Breast epithelium (tissue), 4 donors: ENCODE data around the gene IREB2. TPM values are rescaled to one million over a fixed set of nuclear protein-coding genes. Genes with fewer than 3 reads are reported as not detected.

ENCODE experiments used
- DNase-seq, 2 donors: peaks; one replicate each; pipeline ENCODE4 v3.0.0-alpha.2; 2019; ENCODE audit warnings: low spot score in 2 of 2
- H3K27ac ChIP-seq, 2 donors: fragments of 200-600 bp; sonication (generic) in 1 of 2; one replicate each; pipeline ENCODE4 v1.5.1; 2016 to 2019; ENCODE audit warnings: mild to moderate bottlenecking in 1 of 2
- H3K27me3 ChIP-seq, 2 donors: fragments of 200-600 bp; sonication (generic) in 1 of 2; one replicate each; pipeline versions ENCODE4 v1.5.1 to v1.6.0; 2017 to 2019; ENCODE audit warnings: control low read depth in 1 of 2, mild to moderate bottlenecking in 1 of 2
- H3K36me3 ChIP-seq: fragments of 200-600 bp; one replicate; pipeline ENCODE4 v1.5.1; 2019
- H3K4me1 ChIP-seq, 2 donors: fragments of 200-600 bp; sonication (generic); one replicate each; pipeline ENCODE4 v1.5.1; 2016 to 2019; ENCODE audit warnings: control low read depth in 1 of 2
- H3K4me3 ChIP-seq, 3 donors: fragments of 200-600 bp; sonication (generic); 1 replicate in 2 of 3; 2 replicates in 1 of 3; pipeline ENCODE4 v1.5.1; 2016 to 2019; ENCODE audit warnings: mild to moderate bottlenecking in 3 of 3, moderate library complexity in 2 of 3
- H3K9me3 ChIP-seq, 2 donors: fragments of 200-600 bp; sonication (generic) in 1 of 2; one replicate each; pipeline ENCODE4 v1.5.1; 2016 to 2019; ENCODE audit warnings: control low read depth in 1 of 2
- CTCF ChIP-seq, 3 donors: fragments of 450-650 bp; IDR thresholded peaks; one replicate each; pipeline ENCODE4 v1.5.1; 2016 to 2017; ENCODE audit warnings: antibody characterized with exemption in 3 of 3, mild to moderate bottlenecking in 3 of 3, moderate library complexity in 3 of 3
- POLR2A ChIP-seq: fragments of 450-650 bp; IDR thresholded peaks from one replicate; pipeline ENCODE4 v1.6.1; 2016; ENCODE audit warnings: antibody characterized with exemption, mild to moderate bottlenecking, moderate library complexity
- POLR2AphosphoS5 ChIP-seq, 3 donors: sonication (generic); formaldehyde crosslinking; IDR thresholded peaks; one replicate each; pipeline ENCODE4 v1.6.1; 2017; ENCODE audit warnings: antibody characterized with exemption in 3 of 3
- intact Hi-C: fragments of 100-400 bp; cut with DNase I; formaldehyde crosslinking; loops from one replicate; pipeline ENCODE4 v1.15.1; 2023; ENCODE audit warnings: low total_unique reads
- total RNA-seq, 3 donors: library from RNA; depleted of rRNA; stranded (reverse); fragments of >200 nt; gene quantifications; one replicate each; pipeline ENCODE4 v1.1.0, GENCODE V29; 2016

IREB2 gene
- total RNA-seq, 3 donors from 2014 or later = 45.8 to 52.2 (median 49.5) TPM

GRCh38 chr15:78448441-78449219 is 10.6 kb downstream of the IREB2 start:
- peaks cover 0 to 4% of the 10 kb centered on the region in 2 donors for H3K4me1 ChIP-seq
- H3K27ac ChIP-seq = peak overlapping the region; percentile 4 to 10
- no peak overlapping the region for H3K4me3 ChIP-seq
- intact Hi-C loops = no loop called here
- DNase-seq = no peak
- H3K36me3 ChIP-seq = no peaks in the 10 kb centered on the region
- no peaks in the 10 kb centered on the region for H3K27me3 ChIP-seq
- H3K9me3 ChIP-seq = no peaks in the 10 kb centered on the region
- TF ChIP-seq POLR2A (no peak), POLR2AphosphoS5 (IDR thresholded peaks at IDR 0.05) (no peak), CTCF (IDR thresholded peaks at IDR 0.05) (no peak)

- Histone ChIP-seq H3K27ac (no peak overlapping the region), H3K4me3 (no peak overlapping the region), H3K27me3 (no peaks in the 10 kb centered on the region), H3K4me1 (peaks cover 0 to 4% of the 10 kb centered on the region in 2 donors), H3K36me3 (no peaks in the 10 kb centered on the region), H3K9me3 (no peaks in the 10 kb centered on the region)
- intact Hi-C loops = no loop called here
- no peak for DNase-seq
- no peak for TF ChIP-seq POLR2AphosphoS5 (IDR thresholded peaks at IDR 0.05)
- TF ChIP-seq CTCF (IDR thresholded peaks at IDR 0.05) = no peak
- TF ChIP-seq POLR2A = no peak
These were observed 11.4 kb downstream of the IREB2 start for GRCh38 chr15:78449220-78449999.

GRCh38 chr15:78450285-78450858 is 12.4 kb downstream of the IREB2 start:
- no peak for TF ChIP-seq POLR2A
- no peak for TF ChIP-seq CTCF (IDR thresholded peaks at IDR 0.05)
- TF ChIP-seq POLR2AphosphoS5 (IDR thresholded peaks at IDR 0.05) = no peak
- H3K36me3 ChIP-seq = no peaks in the 10 kb centered on the region
- no peaks in the 10 kb centered on the region for H3K27me3 ChIP-seq
- peaks cover 1 to 4% of the 10 kb centered on the region in 2 donors for H3K4me1 ChIP-seq
- H3K4me3 ChIP-seq = no peak overlapping the region
- intact Hi-C loops = no loop called here
- no peaks in the 10 kb centered on the region for H3K9me3 ChIP-seq
- DNase-seq = no peak
- peak overlapping the region in 1 of 2 donors; percentile 26 for H3K27ac ChIP-seq

- Histone ChIP-seq H3K27me3 (no peaks in the 10 kb centered on the region), H3K27ac (no peak overlapping the region), H3K9me3 (no peaks in the 10 kb centered on the region), H3K36me3 (no peaks in the 10 kb centered on the region), H3K4me1 (peaks cover 4 to 17% of the 10 kb centered on the region in 2 donors), H3K4me3 (no peak overlapping the region)
- intact Hi-C loops = no loop called here
- TF ChIP-seq POLR2A (no peak), CTCF (IDR thresholded peaks at IDR 0.05) (no peak), POLR2AphosphoS5 (IDR thresholded peaks at IDR 0.05) (no peak)
- no peak for DNase-seq
These were observed 14.5 kb downstream of the IREB2 start for GRCh38 chr15:78452485-78452884.
